IMR-90 (cell line): Measurements from ENCODE around the gene MIS18A. TPM values are rescaled to one million over a fixed set of nuclear protein-coding genes. Genes with fewer than 3 reads are reported as not detected.
A peak's percentile ranks its signal among the peaks of the same experiment; 100 is the strongest.

Experiments used
- ATAC-seq: fragments of 200-7000 bp; cut with Tn5 transposase; 2 replicates; pipeline ENCODE4 v1.9.1; 2020; ENCODE audit warnings: low read depth, mild to moderate bottlenecking, moderate library complexity
- BruUV-seq: library from RNA; stranded (reverse); fragments of 400-500 nt; replicated peaks from 2 replicates; lab custom pipeline; 2021; lab: Mats Ljungman, UMichigan
- CTCF ChIA-PET: fragments of 300-600 bp; formaldehyde crosslinking; extraction: SDS; loops from one replicate; lab custom pipeline; 2021; ENCODE audit warnings: antibody characterized with exemption; lab: Yijun Ruan, JAX
- POLR2A ChIA-PET: fragments of 300-600 bp; sonication (Branson Sonifier 250); formaldehyde crosslinking; loops from one replicate; lab custom pipeline; 2022; ENCODE audit warnings: antibody characterized with exemption; ENCODE audit not compliant: unreplicated experiment; lab: Charles Lee
- DNase-seq: peaks from one replicate; pipeline ENCODE4 v3.0.0; 2013
- H2AFZ ChIP-seq: replicated peaks from 2 replicates; pipeline ENCODE3; 2013; ENCODE audit warnings: low read length, mild to moderate bottlenecking; ENCODE audit not compliant: poor library complexity
- H2AK5ac ChIP-seq: 2 replicates; pipeline ENCODE4 v1.6.1; 2013; ENCODE audit warnings: low read depth, low read length, inconsistent platforms
- H2AK9ac ChIP-seq: replicated peaks from 2 replicates; pipeline ENCODE3; 2013; ENCODE audit warnings: mild to moderate bottlenecking, low read depth, low read length, moderate library complexity; ENCODE audit not compliant: poor library complexity
- H2BK120ac ChIP-seq: 2 replicates; pipeline ENCODE4 v1.6.1; 2013; ENCODE audit warnings: low read depth, low read length, inconsistent platforms
- H2BK15ac ChIP-seq: 3 replicates; pipeline ENCODE4 v1.6.1; 2013; ENCODE audit warnings: low read depth, low read length, inconsistent platforms
- H2BK20ac ChIP-seq: 2 replicates; pipeline ENCODE4 v1.6.1; 2013; ENCODE audit warnings: low read depth, mild to moderate bottlenecking, inconsistent platforms, low read length, moderate library complexity
- H2BK5ac ChIP-seq: 2 replicates; pipeline ENCODE4 v1.6.1; 2013; ENCODE audit warnings: mild to moderate bottlenecking, low read depth, low read length, inconsistent platforms; ENCODE audit not compliant: poor library complexity, severe bottlenecking
- H3K14ac ChIP-seq: replicated peaks from 2 replicates; pipeline ENCODE4 v1.6.1; 2013; ENCODE audit warnings: low read depth, low read length, inconsistent platforms
- H3K18ac ChIP-seq: 2 replicates; pipeline ENCODE4 v1.6.1; 2013; ENCODE audit warnings: low read depth, low read length, control low read depth
- H3K23ac ChIP-seq: 2 replicates; pipeline ENCODE4 v1.6.1; 2013; ENCODE audit warnings: low read depth, low read length, inconsistent platforms
- H3K27ac ChIP-seq: 2 replicates; pipeline ENCODE4 v1.5.1; 2013; ENCODE audit warnings: mild to moderate bottlenecking, control low read depth, low read length; ENCODE audit not compliant: insufficient read depth
- H3K27me3 ChIP-seq: 2 replicates; pipeline ENCODE4 v1.6.1; 2013; ENCODE audit warnings: low read length; ENCODE audit not compliant: control insufficient read depth, insufficient read depth
- H3K36me3 ChIP-seq: 2 replicates; pipeline ENCODE4 v1.6.1; 2013; ENCODE audit warnings: low read length, mixed read lengths; ENCODE audit not compliant: control insufficient read depth, insufficient read depth
- H3K4ac ChIP-seq: 2 replicates; pipeline ENCODE4 v1.6.1; 2013; ENCODE audit warnings: low read depth, low read length, inconsistent platforms
- H3K4me1 ChIP-seq: 2 replicates; pipeline ENCODE4 v1.6.1; 2013; ENCODE audit warnings: low read length, mixed read lengths; ENCODE audit not compliant: control insufficient read depth, insufficient read depth
- H3K4me2 ChIP-seq: 2 replicates; pipeline ENCODE4 v1.6.1; 2013; ENCODE audit warnings: low read depth, mild to moderate bottlenecking, control low read depth, low read length, moderate library complexity
- H3K4me3 ChIP-seq: 2 replicates; pipeline ENCODE4 v1.5.1; 2013; ENCODE audit warnings: low read depth, mild to moderate bottlenecking, control low read depth, low read length, moderate library complexity; ENCODE audit not compliant: insufficient read depth
- H3K56ac ChIP-seq: 2 replicates; pipeline ENCODE4 v1.6.1; 2013; ENCODE audit warnings: low read length, inconsistent platforms; ENCODE audit not compliant: insufficient read depth; ENCODE audit errors: extremely low read depth
- H3K79me1 ChIP-seq, 2 experiments: 2 replicates each; pipeline ENCODE4 v1.6.1; 2013; ENCODE audit warnings: low read length in 2 of 2, inconsistent platforms in 1 of 2, low read depth in 1 of 2
- H3K9ac ChIP-seq: 2 replicates; pipeline ENCODE4 v1.6.1; 2013; ENCODE audit warnings: low read depth, low read length, control low read depth
- H3K9me1 ChIP-seq: 2 replicates; pipeline ENCODE4 v1.6.1; 2013; ENCODE audit warnings: low read length, inconsistent platforms; ENCODE audit not compliant: insufficient read depth
- H3K9me3 ChIP-seq: 2 replicates; pipeline ENCODE4 v1.6.1; 2013; ENCODE audit warnings: low read length; ENCODE audit not compliant: control insufficient read depth, insufficient read depth
- H4K20me1 ChIP-seq: 2 replicates; pipeline ENCODE4 v1.6.1; 2013; ENCODE audit warnings: low read length, inconsistent platforms; ENCODE audit not compliant: insufficient read depth
- H4K5ac ChIP-seq: 2 replicates; pipeline ENCODE4 v1.6.1; 2013; ENCODE audit warnings: mild to moderate bottlenecking, low read depth, low read length, control low read depth
- H4K8ac ChIP-seq, 2 experiments: 2 replicates each; pipeline ENCODE4 v1.6.1; 2013; ENCODE audit warnings: low read depth in 2 of 2, low read length in 2 of 2, control low read depth in 1 of 2, inconsistent platforms in 1 of 2
- H4K91ac ChIP-seq: 2 replicates; pipeline ENCODE4 v1.6.1; 2013; ENCODE audit warnings: low read depth, low read length, inconsistent platforms; ENCODE audit not compliant: insufficient read depth
- CHD1 ChIP-seq: IDR thresholded peaks from 2 replicates; pipeline ENCODE4 v1.6.1; 2012; ENCODE audit warnings: low read depth, low read length, improper control_type of control experiment
- ELK1 ChIP-seq: fragments of 150-350 bp; IDR thresholded peaks from 2 replicates; pipeline ENCODE4 v1.6.1; 2016; ENCODE audit warnings: low read depth, mild to moderate bottlenecking, low read length, moderate library complexity, borderline replicate concordance
- RCOR1 ChIP-seq: IDR thresholded peaks from 2 replicates; pipeline ENCODE4 v1.6.1; 2012; ENCODE audit warnings: mild to moderate bottlenecking, low read length, improper control_type of control experiment; ENCODE audit not compliant: insufficient replicate concordance
- SMC3 ChIP-seq: fragments of 150-350 bp; IDR thresholded peaks from 2 replicates; pipeline ENCODE4 v1.6.1; 2016; ENCODE audit warnings: low read depth, mild to moderate bottlenecking, antibody characterized with exemption, low read length, moderate library complexity
- WGBS, 2 experiments: methylation state at CpG; one replicate each; pipeline versions ENCODE4 v1.1.5 to v1.1.7; 2013; ENCODE audit warnings: missing lambda C conversion rate in 2 of 2; ENCODE audit not compliant: insufficient read length in 1 of 2; ENCODE audit errors: extremely low coverage in 2 of 2; 5-methylcytosine and 5-hydroxymethylcytosine counted together
- dilution Hi-C: fragments of 300-500 bp; cut with HindIII; formaldehyde crosslinking; loops from one replicate; pipeline ENCODE4 v1.14.3; 2018; ENCODE audit warnings: low sequenced_read_pairs; ENCODE audit not compliant: unreplicated experiment
- in situ Hi-C: fragments of 300-500 bp; cut with MboI; formaldehyde crosslinking; loops from 3 replicates; pipeline ENCODE4 v1.14.3; 2019; ENCODE audit warnings: low sequenced_read_pairs, inconsistent platforms, mixed read lengths
- intact Hi-C: fragments of 100-400 bp; cut with micrococcal nuclease; formaldehyde crosslinking; loops from 2 replicates; pipeline ENCODE4 v1.10.0; 2022
- polyA plus RNA-seq, 3 experiments: library from polyadenylated mRNA; depleted of rRNA; stranded (reverse); fragments of >200 nt; gene quantifications; 2 replicates each; pipeline ENCODE4 v1.2.3, GENCODE V29; 2012; ENCODE audit warnings: low replicate concordance in 1 of 3
- total RNA-seq: library from RNA; depleted of rRNA; stranded (reverse); fragments of >200 nt; gene quantifications from 2 replicates; pipeline ENCODE4 v1.2.3, GENCODE V29; 2012

The MIS18A gene
- total and polyA plus RNA-seq, 2 of the 4 experiments (the other 2 are of a cell fraction) = 4.5 to 7.6 TPM

- H2AFZ ChIP-seq = no peak overlapping the region
- no peaks in the 10 kb centered on the region for H3K9me3 ChIP-seq
- H4K91ac ChIP-seq = no peak overlapping the region
- H3K18ac ChIP-seq = no peak overlapping the region
- no peak overlapping the region for H4K5ac ChIP-seq
- no peaks in the 10 kb centered on the region for H3K27me3 ChIP-seq
- H3K23ac ChIP-seq = no peak overlapping the region
- H2BK15ac ChIP-seq = no peak overlapping the region
- in situ Hi-C loops = no loop called here
- intact Hi-C loops = no loop called here
- dilution Hi-C loops = no loop called here
- no peak overlapping the region for H3K4ac ChIP-seq
- H3K79me1 ChIP-seq = peaks cover 0 to 10% of the 10 kb centered on the region in 2 experiments; a peak in 2 of 4 replicates
- no TSS peak for BruUV-seq
- peak overlapping the region; percentile 17 for H2AK9ac ChIP-seq
- H3K9me1 ChIP-seq = peaks cover 3% of the 10 kb centered on the region; the same call in 1 of the 2 replicates
- CTCF ChIA-PET = no interaction called here
- H2AK5ac ChIP-seq = no peak overlapping the region
- DNase-seq = no peak
- H2BK5ac ChIP-seq = no peak overlapping the region
- H3K4me1 ChIP-seq = no peaks in the 10 kb centered on the region
- H3K4me2 ChIP-seq = no peak overlapping the region
- no peak overlapping the region for H4K8ac ChIP-seq
- TF ChIP-seq RCOR1 = no peak
- TF ChIP-seq ELK1 = no peak
- no peak for TF ChIP-seq SMC3
- no peak for TF ChIP-seq CHD1
- no peak overlapping the region for H3K27ac ChIP-seq
- H2BK120ac ChIP-seq = no peak overlapping the region
- no peak overlapping the region for H3K9ac ChIP-seq
- H4K20me1 ChIP-seq = no peaks in the 10 kb centered on the region; the same call in none of the 2 replicates
- H3K56ac ChIP-seq = no peak overlapping the region
- WGBS, 2 experiments = 73% methylated on average over 9 of the region's 22 CpGs; no CpG with 5 or more reads in 1 of the 2 experiments
- H2BK20ac ChIP-seq = no peak overlapping the region
- no peak overlapping the region for H3K14ac ChIP-seq
- POLR2A ChIA-PET = no interaction called here
- ATAC-seq = no peak
- H3K36me3 ChIP-seq = peaks cover 65% of the 10 kb centered on the region
- no peak overlapping the region for H3K4me3 ChIP-seq
Measured at GRCh38 chr21:32316361-32317215, 37.7 kb upstream of the MIS18A start.
